GM23338 (cell line): Measurements from ENCODE around the gene RHOB. TPM values are rescaled to one million over a fixed set of nuclear protein-coding genes. Genes with fewer than 3 reads are reported as not detected.

Source experiments
- ATAC-seq: fragments of 200-7000 bp; cut with Tn5 transposase; 3 replicates; pipeline ENCODE4 v1.9.1; 2020
- DNase-seq: peaks from one replicate; pipeline ENCODE4 v3.0.0-alpha.2; 2015; ENCODE audit warnings: low spot score
- H2AFZ ChIP-seq: fragments of 200-600 bp; sonication (generic); 2 replicates; pipeline ENCODE4 v1.8.0; 2016; ENCODE audit warnings: antibody characterized with exemption, mild to moderate bottlenecking, moderate library complexity
- H3F3A ChIP-seq: fragments of 200-600 bp; sonication (generic); replicated peaks from 2 replicates; pipeline ENCODE4 v1.8.0; 2017; ENCODE audit warnings: antibody characterized with exemption, mixed run types, low read depth
- H3K27ac ChIP-seq: fragments of 200-600 bp; sonication (generic); 2 replicates; pipeline ENCODE4 v1.6.1; 2016; ENCODE audit warnings: low read depth
- H3K27me3 ChIP-seq: fragments of 200-600 bp; sonication (generic); 2 replicates; pipeline ENCODE4 v1.8.0; 2016; ENCODE audit warnings: mild to moderate bottlenecking, mixed run types, moderate library complexity; ENCODE audit not compliant: insufficient read depth
- H3K36me3 ChIP-seq: fragments of 200-600 bp; sonication (generic); 2 replicates; pipeline ENCODE4 v1.8.0; 2016; ENCODE audit warnings: mild to moderate bottlenecking; ENCODE audit not compliant: insufficient read depth
- H3K4me1 ChIP-seq: fragments of 200-600 bp; sonication (generic); 2 replicates; pipeline ENCODE4 v1.8.0; 2016; ENCODE audit warnings: mild to moderate bottlenecking, moderate library complexity; ENCODE audit not compliant: insufficient read depth
- H3K4me2 ChIP-seq: fragments of 200-600 bp; sonication (generic); 2 replicates; pipeline ENCODE4 v1.7.1; 2017; ENCODE audit warnings: mixed run types
- H3K4me3 ChIP-seq: fragments of 200-600 bp; sonication (generic); 2 replicates; pipeline ENCODE4 v1.6.1; 2016; ENCODE audit warnings: mixed run types
- H3K79me2 ChIP-seq: fragments of 200-600 bp; sonication (generic); replicated peaks from 2 replicates; pipeline ENCODE4 v1.8.0; 2017; ENCODE audit warnings: mild to moderate bottlenecking; ENCODE audit not compliant: insufficient read depth
- H3K9me2 ChIP-seq: fragments of 200-600 bp; sonication (generic); 2 replicates; pipeline ENCODE4 v1.8.0; 2017; ENCODE audit not compliant: insufficient read depth
- H4K20me1 ChIP-seq: fragments of 200-600 bp; sonication (generic); replicated peaks from 2 replicates; pipeline ENCODE4 v1.8.0; 2017; ENCODE audit warnings: mild to moderate bottlenecking; ENCODE audit not compliant: insufficient read depth
- H3K27ac Mint-ChIP-seq: 2 replicates; pipeline ENCODE4 v1.8.0; 2020; ENCODE audit warnings: inconsistent platforms, mild to moderate bottlenecking, moderate library complexity, mixed read lengths
- H3K27me3 Mint-ChIP-seq: 3 replicates; pipeline ENCODE4 v1.8.0; 2022; ENCODE audit warnings: low read depth, mild to moderate bottlenecking, moderate library complexity, mixed read lengths, inconsistent platforms; ENCODE audit not compliant: insufficient read depth, poor library complexity
- H3K36me3 Mint-ChIP-seq: 3 replicates; pipeline ENCODE4 v1.8.0; 2021; ENCODE audit warnings: low read depth, mild to moderate bottlenecking, inconsistent platforms, moderate library complexity, mixed read lengths
- H3K4me1 Mint-ChIP-seq: 3 replicates; pipeline ENCODE4 v1.8.0; 2020; ENCODE audit warnings: mild to moderate bottlenecking, inconsistent platforms, mixed read lengths
- H3K4me3 Mint-ChIP-seq: 3 replicates; pipeline ENCODE4 v1.8.0; 2021; ENCODE audit warnings: moderate library complexity, mild to moderate bottlenecking, inconsistent platforms, mixed read lengths
- H3K9me3 Mint-ChIP-seq: 3 replicates; pipeline ENCODE4 v1.8.0; 2020; ENCODE audit warnings: moderate library complexity, mild to moderate bottlenecking, inconsistent platforms, mixed read lengths
- EZH2 ChIP-seq: fragments of 200-600 bp; sonication (generic); IDR thresholded peaks from one replicate; pipeline ENCODE4 v1.8.0; 2017; ENCODE audit warnings: antibody characterized with exemption, mild to moderate bottlenecking, low read depth; ENCODE audit not compliant: unreplicated experiment
- EZH2phosphoT487 ChIP-seq: fragments of 200-600 bp; sonication (generic); IDR thresholded peaks from one replicate; pipeline ENCODE4 v1.8.1; 2018; ENCODE audit warnings: antibody characterized with exemption; ENCODE audit not compliant: unreplicated experiment
- JUNB ChIP-seq: IDR thresholded peaks from one replicate; pipeline ENCODE4 v1.6.1; 2016; ENCODE audit warnings: antibody characterized with exemption; ENCODE audit not compliant: unreplicated experiment
- NANOG ChIP-seq: IDR thresholded peaks from 2 replicates; pipeline ENCODE4 v1.6.1; 2016; ENCODE audit warnings: antibody characterized with exemption, borderline replicate concordance
- POLR2AphosphoS5 ChIP-seq: IDR thresholded peaks from 2 replicates; pipeline ENCODE4 v1.6.1; 2016; ENCODE audit warnings: antibody characterized with exemption, low read depth
- STAT1 ChIP-seq: IDR thresholded peaks from one replicate; pipeline ENCODE4 v1.6.1; 2016; ENCODE audit warnings: antibody characterized with exemption; ENCODE audit not compliant: unreplicated experiment
- ZNF114 ChIP-seq: fragments of 250-450 bp; sonication (Bioruptor Pico); IDR thresholded peaks from 2 replicates; pipeline ENCODE4 v1.5.0; 2020; ENCODE audit warnings: mild to moderate bottlenecking, moderate library complexity
- ZNF331 ChIP-seq: fragments of 250-450 bp; sonication (Bioruptor Pico); IDR thresholded peaks from 2 replicates; pipeline ENCODE4 v1.5.0; 2020; ENCODE audit warnings: low read depth, mild to moderate bottlenecking, moderate library complexity
- polyA plus RNA-seq: library from polyadenylated mRNA; unstranded; fragments of >200 nt; fragmentation: Nextera tagmentation; extraction: Ambion mirVana; gene quantifications from 2 replicates; pipeline ENCODE4 v1.2.1, GENCODE V29; 2016
- total RNA-seq: library from RNA; depleted of rRNA; stranded (reverse); fragments of >200 nt; shearing (Covaris generic); gene quantifications from 2 replicates; pipeline ENCODE4 v1.2.3, GENCODE V29; 2014
- TF ChIP-seq, protein P1 (sequence below): IDR thresholded peaks from one replicate; pipeline ENCODE4 v1.6.1; 2018; ENCODE audit warnings: antibody characterized with exemption; ENCODE audit not compliant: unreplicated experiment
- TF ChIP-seq, protein P2 (sequence below): fragments of 250-450 bp; sonication (Bioruptor Pico); IDR thresholded peaks from 2 replicates; pipeline ENCODE4 v1.5.0; 2020; ENCODE audit warnings: mild to moderate bottlenecking, moderate library complexity
- TF ChIP-seq, protein P3 (sequence below): IDR thresholded peaks from 2 replicates; pipeline ENCODE4 v1.6.1; 2016; ENCODE audit warnings: antibody characterized with exemption

Gene RHOB
- total and polyA plus RNA-seq, 2 experiments from 2014 or later: 6.6 to 26.9 TPM

DNA sequence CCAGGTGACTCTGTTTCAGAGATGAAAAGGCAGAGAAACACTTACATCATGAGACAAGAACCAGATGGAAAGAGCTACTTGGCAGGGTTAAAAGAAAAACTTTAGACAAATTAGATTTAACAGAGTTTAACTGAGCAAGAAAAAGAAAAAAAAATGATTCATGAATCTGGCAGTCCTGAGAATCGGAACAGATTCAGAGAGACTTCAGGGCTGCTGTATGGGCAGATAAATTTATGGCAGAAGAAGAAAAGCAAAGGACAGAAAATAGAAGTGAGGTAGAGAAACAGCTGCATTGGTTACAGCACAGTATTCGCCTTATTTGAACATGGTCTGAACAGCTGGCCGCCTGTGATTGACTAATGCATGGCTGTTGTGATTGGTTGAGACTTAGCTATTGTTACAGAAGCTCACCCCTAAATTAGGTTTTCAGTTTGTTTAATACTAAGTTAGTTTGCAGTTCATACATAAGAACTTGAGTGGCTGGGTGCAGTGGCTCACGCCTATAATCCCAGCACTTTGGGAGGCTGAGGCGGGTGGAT lies 43.0 kb upstream of the RHOB start:
- Histone ChIP-seq H3K27me3 (no peaks in the 10 kb centered on the region), H3K79me2 (no peaks in the 10 kb centered on the region), H3K4me1 (no peaks in the 10 kb centered on the region), H3K4me3 (no peak overlapping the region), H3K4me2 (no peak overlapping the region), H3K36me3 (no peaks in the 10 kb centered on the region), H3K9me2 (no peaks in the 10 kb centered on the region), H3F3A (no peaks in the 10 kb centered on the region), H3K27ac (no peak overlapping the region), H2AFZ (no peak overlapping the region), H4K20me1 (no peaks in the 10 kb centered on the region)
- no peak for ATAC-seq
- Mint-ChIP-seq H3K9me3 (peaks cover 4% of the 10 kb centered on the region; the same call in 1 of the 3 replicates), H3K4me3 (no peak overlapping the region), H3K36me3 (no peaks in the 10 kb centered on the region), H3K27ac (no peak overlapping the region), H3K27me3 (no peaks in the 10 kb centered on the region), H3K4me1 (no peaks in the 10 kb centered on the region)
- TF ChIP-seq EZH2 (no peak), STAT1 (no peak)
- DNase-seq: no peak

DNA sequence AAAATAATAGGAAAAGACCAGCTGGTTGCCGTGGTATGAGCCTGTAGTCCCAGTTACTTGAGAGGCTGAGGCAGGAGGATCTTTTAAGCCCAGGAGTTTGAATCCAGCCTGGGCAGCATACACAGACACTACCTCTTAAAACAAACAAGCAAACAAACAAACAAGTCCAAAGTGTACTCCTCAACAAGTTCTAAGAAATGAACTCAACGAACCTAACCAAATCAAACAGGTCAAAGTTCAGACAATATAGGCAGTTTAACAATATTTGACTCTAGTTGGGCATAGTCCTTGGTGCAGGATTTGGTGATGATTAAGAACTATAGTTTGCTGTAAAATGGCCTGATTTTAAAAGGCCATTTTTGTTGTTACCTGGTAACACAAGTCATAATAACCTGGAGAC lies 41.9 kb upstream of the RHOB start:
- Histone ChIP-seq H3K4me1 (no peaks in the 10 kb centered on the region), H3K27ac (no peak overlapping the region), H3K36me3 (no peaks in the 10 kb centered on the region), H3K27me3 (no peaks in the 10 kb centered on the region), H3K9me2 (no peaks in the 10 kb centered on the region), H3K4me3 (no peak overlapping the region), H3K4me2 (no peak overlapping the region), H3F3A (no peaks in the 10 kb centered on the region), H3K79me2 (no peaks in the 10 kb centered on the region), H4K20me1 (no peaks in the 10 kb centered on the region), H2AFZ (no peak overlapping the region)
- Mint-ChIP-seq H3K36me3 (peaks cover 2% of the 10 kb centered on the region; the same call in 2 of the 3 replicates), H3K27me3 (peaks cover 2% of the 10 kb centered on the region), H3K4me1 (no peaks in the 10 kb centered on the region), H3K27ac (no peak overlapping the region), H3K9me3 (peaks cover 14% of the 10 kb centered on the region; the same call in 2 of the 3 replicates), H3K4me3 (no peak overlapping the region)
- no peak for ATAC-seq
- DNase-seq: no peak
- TF ChIP-seq JUNB: no peak
- TF ChIP-seq EZH2phosphoT487: no peak
- no peak for TF ChIP-seq POLR2AphosphoS5
- no peak for TF ChIP-seq ZNF114 (CRISPR knock-in tag)
- TF ChIP-seq, protein P1, sequence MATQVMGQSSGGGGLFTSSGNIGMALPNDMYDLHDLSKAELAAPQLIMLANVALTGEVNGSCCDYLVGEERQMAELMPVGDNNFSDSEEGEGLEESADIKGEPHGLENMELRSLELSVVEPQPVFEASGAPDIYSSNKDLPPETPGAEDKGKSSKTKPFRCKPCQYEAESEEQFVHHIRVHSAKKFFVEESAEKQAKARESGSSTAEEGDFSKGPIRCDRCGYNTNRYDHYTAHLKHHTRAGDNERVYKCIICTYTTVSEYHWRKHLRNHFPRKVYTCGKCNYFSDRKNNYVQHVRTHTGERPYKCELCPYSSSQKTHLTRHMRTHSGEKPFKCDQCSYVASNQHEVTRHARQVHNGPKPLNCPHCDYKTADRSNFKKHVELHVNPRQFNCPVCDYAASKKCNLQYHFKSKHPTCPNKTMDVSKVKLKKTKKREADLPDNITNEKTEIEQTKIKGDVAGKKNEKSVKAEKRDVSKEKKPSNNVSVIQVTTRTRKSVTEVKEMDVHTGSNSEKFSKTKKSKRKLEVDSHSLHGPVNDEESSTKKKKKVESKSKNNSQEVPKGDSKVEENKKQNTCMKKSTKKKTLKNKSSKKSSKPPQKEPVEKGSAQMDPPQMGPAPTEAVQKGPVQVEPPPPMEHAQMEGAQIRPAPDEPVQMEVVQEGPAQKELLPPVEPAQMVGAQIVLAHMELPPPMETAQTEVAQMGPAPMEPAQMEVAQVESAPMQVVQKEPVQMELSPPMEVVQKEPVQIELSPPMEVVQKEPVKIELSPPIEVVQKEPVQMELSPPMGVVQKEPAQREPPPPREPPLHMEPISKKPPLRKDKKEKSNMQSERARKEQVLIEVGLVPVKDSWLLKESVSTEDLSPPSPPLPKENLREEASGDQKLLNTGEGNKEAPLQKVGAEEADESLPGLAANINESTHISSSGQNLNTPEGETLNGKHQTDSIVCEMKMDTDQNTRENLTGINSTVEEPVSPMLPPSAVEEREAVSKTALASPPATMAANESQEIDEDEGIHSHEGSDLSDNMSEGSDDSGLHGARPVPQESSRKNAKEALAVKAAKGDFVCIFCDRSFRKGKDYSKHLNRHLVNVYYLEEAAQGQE: no peak
- TF ChIP-seq, protein P2, sequence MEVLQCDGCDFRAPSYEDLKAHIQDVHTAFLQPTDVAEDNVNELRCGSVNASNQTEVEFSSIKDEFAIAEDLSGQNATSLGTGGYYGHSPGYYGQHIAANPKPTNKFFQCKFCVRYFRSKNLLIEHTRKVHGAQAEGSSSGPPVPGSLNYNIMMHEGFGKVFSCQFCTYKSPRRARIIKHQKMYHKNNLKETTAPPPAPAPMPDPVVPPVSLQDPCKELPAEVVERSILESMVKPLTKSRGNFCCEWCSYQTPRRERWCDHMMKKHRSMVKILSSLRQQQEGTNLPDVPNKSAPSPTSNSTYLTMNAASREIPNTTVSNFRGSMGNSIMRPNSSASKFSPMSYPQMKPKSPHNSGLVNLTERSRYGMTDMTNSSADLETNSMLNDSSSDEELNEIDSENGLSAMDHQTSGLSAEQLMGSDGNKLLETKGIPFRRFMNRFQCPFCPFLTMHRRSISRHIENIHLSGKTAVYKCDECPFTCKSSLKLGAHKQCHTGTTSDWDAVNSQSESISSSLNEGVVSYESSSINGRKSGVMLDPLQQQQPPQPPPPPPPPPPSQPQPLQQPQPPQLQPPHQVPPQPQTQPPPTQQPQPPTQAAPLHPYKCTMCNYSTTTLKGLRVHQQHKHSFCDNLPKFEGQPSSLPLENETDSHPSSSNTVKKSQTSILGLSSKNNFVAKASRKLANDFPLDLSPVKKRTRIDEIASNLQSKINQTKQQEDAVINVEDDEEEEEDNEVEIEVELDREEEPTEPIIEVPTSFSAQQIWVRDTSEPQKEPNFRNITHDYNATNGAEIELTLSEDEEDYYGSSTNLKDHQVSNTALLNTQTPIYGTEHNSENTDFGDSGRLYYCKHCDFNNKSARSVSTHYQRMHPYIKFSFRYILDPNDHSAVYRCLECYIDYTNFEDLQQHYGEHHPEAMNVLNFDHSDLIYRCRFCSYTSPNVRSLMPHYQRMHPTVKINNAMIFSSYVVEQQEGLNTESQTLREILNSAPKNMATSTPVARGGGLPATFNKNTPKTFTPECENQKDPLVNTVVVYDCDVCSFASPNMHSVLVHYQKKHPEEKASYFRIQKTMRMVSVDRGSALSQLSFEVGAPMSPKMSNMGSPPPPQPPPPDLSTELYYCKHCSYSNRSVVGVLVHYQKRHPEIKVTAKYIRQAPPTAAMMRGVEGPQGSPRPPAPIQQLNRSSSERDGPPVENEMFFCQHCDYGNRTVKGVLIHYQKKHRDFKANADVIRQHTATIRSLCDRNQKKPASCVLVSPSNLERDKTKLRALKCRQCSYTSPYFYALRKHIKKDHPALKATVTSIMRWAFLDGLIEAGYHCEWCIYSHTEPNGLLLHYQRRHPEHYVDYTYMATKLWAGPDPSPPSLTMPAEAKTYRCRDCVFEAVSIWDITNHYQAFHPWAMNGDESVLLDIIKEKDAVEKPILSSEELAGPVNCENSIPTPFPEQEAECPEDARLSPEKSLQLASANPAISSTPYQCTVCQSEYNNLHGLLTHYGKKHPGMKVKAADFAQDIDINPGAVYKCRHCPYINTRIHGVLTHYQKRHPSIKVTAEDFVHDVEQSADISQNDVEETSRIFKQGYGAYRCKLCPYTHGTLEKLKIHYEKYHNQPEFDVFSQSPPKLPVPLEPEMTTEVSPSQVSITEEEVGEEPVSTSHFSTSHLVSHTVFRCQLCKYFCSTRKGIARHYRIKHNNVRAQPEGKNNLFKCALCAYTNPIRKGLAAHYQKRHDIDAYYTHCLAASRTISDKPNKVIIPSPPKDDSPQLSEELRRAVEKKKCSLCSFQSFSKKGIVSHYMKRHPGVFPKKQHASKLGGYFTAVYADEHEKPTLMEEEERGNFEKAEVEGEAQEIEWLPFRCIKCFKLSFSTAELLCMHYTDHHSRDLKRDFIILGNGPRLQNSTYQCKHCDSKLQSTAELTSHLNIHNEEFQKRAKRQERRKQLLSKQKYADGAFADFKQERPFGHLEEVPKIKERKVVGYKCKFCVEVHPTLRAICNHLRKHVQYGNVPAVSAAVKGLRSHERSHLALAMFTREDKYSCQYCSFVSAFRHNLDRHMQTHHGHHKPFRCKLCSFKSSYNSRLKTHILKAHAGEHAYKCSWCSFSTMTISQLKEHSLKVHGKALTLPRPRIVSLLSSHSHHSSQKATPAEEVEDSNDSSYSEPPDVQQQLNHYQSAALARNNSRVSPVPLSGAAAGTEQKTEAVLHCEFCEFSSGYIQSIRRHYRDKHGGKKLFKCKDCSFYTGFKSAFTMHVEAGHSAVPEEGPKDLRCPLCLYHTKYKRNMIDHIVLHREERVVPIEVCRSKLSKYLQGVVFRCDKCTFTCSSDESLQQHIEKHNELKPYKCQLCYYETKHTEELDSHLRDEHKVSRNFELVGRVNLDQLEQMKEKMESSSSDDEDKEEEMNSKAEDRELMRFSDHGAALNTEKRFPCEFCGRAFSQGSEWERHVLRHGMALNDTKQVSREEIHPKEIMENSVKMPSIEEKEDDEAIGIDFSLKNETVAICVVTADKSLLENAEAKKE (CRISPR knock-in tag): no peak
- TF ChIP-seq, protein P3, sequence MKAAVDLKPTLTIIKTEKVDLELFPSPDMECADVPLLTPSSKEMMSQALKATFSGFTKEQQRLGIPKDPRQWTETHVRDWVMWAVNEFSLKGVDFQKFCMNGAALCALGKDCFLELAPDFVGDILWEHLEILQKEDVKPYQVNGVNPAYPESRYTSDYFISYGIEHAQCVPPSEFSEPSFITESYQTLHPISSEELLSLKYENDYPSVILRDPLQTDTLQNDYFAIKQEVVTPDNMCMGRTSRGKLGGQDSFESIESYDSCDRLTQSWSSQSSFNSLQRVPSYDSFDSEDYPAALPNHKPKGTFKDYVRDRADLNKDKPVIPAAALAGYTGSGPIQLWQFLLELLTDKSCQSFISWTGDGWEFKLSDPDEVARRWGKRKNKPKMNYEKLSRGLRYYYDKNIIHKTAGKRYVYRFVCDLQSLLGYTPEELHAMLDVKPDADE: no peak
- TF ChIP-seq ZNF331 (CRISPR knock-in tag): no peak
- TF ChIP-seq NANOG: no peak
